Measurements from ENCODE around the gene GRIN1.
A peak's percentile ranks its signal among the peaks of the same experiment; 100 is the strongest.

Gene GRIN1

GRCh38 chr9:137201205-137201868 lies 62.4 kb downstream of the GRIN1 start (continued):
- peak; percentile 31; the same call in 1 of the 2 replicates for TF ChIP-seq ZBTB10 (tag by site-specific recombination; IDR thresholded peaks at IDR 0.05)
- TF ChIP-seq KLF17 (tag by site-specific recombination; IDR thresholded peaks at IDR 0.05), result no peak
- TF ChIP-seq ZNF692 (tag by site-specific recombination; IDR thresholded peaks at IDR 0.05), result peak; percentile 69; the same call in 1 of the 2 replicates
- no peak for TF ChIP-seq ZNF157 (tag by site-specific recombination; IDR thresholded peaks at IDR 0.05)
- no peak for TF ChIP-seq ZSCAN18 (tag by site-specific recombination; IDR thresholded peaks at IDR 0.05)
- no peak for TF ChIP-seq ZNF211 (tag by site-specific recombination; IDR thresholded peaks at IDR 0.05; ENCODE audit: low read depth)
- no peak for TF ChIP-seq ZNF202 (tag by site-specific recombination; IDR thresholded peaks at IDR 0.05; ENCODE audit: borderline replicate concordance)
- TF ChIP-seq ZNF624 (tag by site-specific recombination; IDR thresholded peaks at IDR 0.05), result no peak
- no peak for TF ChIP-seq ZNF785 (tag by site-specific recombination; IDR thresholded peaks at IDR 0.05)
- TF ChIP-seq ZNF366 (tag by site-specific recombination; conservative IDR thresholded peaks at IDR 0.05), result 0 out of 2 replicates have a peak, but pooled peaks have one; percentile 18
- peak; percentile 36 for TF ChIP-seq ZBTB26 (tag by site-specific recombination; optimal IDR thresholded peaks at IDR 0.05)
- no peak for TF ChIP-seq ZNF311 (tag by site-specific recombination; IDR thresholded peaks at IDR 0.05; ENCODE audit: borderline replicate concordance)
- TF ChIP-seq ZNF239 (tag by site-specific recombination; IDR thresholded peaks at IDR 0.05), result no peak
- TF ChIP-seq ZNF791 (tag by site-specific recombination; IDR thresholded peaks at IDR 0.05), result no peak
- TF ChIP-seq SP3 (tag by site-specific recombination; IDR thresholded peaks at IDR 0.05), result no peak
- peak; percentile 43; the same call in 1 of the 2 replicates for TF ChIP-seq ZNF10 (tag by site-specific recombination; IDR thresholded peaks at IDR 0.05)
- no peak for TF ChIP-seq ZFP37 (tag by site-specific recombination; IDR thresholded peaks at IDR 0.05)
- no peak for TF ChIP-seq ZNF37A (tag by site-specific recombination; IDR thresholded peaks at IDR 0.05)
- TF ChIP-seq ZXDB (tag by site-specific recombination; IDR thresholded peaks at IDR 0.05), result 0 out of 2 replicates have a peak, but pooled peaks have one; percentile 7
- TF ChIP-seq SP7 (tag by site-specific recombination; IDR thresholded peaks at IDR 0.05), result no peak
- TF ChIP-seq RBAK (tag by site-specific recombination; IDR thresholded peaks at IDR 0.05), result no peak
- no peak; the same call in 1 of the 2 replicates for TF ChIP-seq GLIS1 (tag by site-specific recombination; IDR thresholded peaks at IDR 0.05)
- TF ChIP-seq ZNF600 (tag by site-specific recombination; IDR thresholded peaks at IDR 0.05), result 0 out of 2 replicates have a peak, but pooled peaks have one; percentile 5
- TF ChIP-seq ZNF548 (tag by site-specific recombination; IDR thresholded peaks at IDR 0.05), result no peak
- no peak; the same call in 1 of the 2 replicates for TF ChIP-seq ZNF501 (tag by site-specific recombination; IDR thresholded peaks at IDR 0.05)
- TF ChIP-seq ZFP41 (tag by site-specific recombination; IDR thresholded peaks at IDR 0.05; ENCODE audit: borderline replicate concordance), result no peak

Data from HEK293 (cell line).